ENCODE data around the gene ZNF513.
"Not testable (repeated sequence)": the region's sequence is repeated elsewhere in the genome, so short reads cannot be mapped to it uniquely, and the experiment has no call there.

ZNF513 gene

DNA sequence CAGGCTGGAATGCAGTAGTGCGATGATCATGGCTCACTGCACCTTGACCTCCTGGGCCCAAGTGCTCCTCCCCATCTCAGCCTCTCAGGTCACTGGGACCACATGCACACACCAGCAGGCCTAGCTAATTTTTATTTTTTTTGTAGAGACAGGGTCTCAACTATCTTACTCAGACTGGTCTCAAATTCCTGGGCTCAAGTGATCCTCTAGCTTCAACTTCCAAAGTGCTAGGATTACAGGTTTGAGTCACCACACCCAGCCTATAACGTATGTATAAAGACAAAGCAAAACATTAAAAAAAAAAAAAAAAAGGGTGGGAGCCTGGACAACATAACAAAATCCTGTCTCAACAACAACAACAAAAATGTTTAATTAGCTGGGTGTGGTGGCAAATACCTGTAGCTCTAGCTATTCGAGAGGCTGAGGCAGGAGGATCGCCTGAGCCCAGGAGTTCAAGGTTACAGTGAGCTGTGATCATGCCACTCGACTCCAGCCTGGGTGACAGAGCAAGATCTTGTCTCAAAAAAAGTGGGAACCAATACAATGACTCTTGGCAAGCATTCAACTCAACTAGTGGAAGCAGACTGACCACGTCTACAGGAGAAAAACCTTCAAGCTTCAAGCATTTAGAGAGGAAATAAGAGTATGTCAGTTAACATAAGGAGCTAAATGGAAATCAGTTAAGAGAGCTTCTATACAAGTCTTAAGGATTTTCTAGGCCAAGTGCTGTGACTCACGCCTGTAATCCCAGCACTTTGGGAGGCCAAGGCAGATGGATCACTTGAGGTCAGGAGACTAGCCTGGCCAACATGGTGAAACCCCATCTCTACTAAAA is 26.6 kb downstream of the ZNF513 start:
- DNase-seq (ENCODE audit: low read depth), result no peak
- H3K4me3 ChIP-seq (ENCODE audit: low read depth, low read length), result no peak overlapping the region
- TF ChIP-seq, protein P1, sequence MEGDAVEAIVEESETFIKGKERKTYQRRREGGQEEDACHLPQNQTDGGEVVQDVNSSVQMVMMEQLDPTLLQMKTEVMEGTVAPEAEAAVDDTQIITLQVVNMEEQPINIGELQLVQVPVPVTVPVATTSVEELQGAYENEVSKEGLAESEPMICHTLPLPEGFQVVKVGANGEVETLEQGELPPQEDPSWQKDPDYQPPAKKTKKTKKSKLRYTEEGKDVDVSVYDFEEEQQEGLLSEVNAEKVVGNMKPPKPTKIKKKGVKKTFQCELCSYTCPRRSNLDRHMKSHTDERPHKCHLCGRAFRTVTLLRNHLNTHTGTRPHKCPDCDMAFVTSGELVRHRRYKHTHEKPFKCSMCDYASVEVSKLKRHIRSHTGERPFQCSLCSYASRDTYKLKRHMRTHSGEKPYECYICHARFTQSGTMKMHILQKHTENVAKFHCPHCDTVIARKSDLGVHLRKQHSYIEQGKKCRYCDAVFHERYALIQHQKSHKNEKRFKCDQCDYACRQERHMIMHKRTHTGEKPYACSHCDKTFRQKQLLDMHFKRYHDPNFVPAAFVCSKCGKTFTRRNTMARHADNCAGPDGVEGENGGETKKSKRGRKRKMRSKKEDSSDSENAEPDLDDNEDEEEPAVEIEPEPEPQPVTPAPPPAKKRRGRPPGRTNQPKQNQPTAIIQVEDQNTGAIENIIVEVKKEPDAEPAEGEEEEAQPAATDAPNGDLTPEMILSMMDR (IDR thresholded peaks at IDR 0.05; ENCODE audit: low read depth, low read length, missing control alignments), result no peak

DNA sequence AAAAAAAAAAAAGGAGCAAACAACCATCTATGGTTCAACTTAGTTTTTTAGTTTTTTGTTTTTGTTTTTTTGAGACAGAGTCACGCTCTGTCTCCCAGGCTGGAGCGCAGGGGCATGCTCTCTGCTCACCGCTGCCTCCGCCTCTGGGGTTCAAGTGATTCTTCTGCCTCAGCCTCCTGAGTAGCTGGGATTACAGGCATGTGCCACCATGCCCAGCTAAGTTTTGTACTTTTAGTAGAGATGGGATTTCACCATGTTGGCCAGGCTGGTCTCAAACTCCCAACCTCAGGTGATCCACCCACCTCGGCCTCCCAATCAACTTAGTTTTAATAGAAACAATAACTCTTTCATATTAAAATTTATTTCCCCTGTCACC is 27.2 kb downstream of the ZNF513 start:
- not testable (repeated sequence) for H3K4me3 ChIP-seq (ENCODE audit: low read depth, low read length); DNase-seq (ENCODE audit: low read depth)

DNA sequence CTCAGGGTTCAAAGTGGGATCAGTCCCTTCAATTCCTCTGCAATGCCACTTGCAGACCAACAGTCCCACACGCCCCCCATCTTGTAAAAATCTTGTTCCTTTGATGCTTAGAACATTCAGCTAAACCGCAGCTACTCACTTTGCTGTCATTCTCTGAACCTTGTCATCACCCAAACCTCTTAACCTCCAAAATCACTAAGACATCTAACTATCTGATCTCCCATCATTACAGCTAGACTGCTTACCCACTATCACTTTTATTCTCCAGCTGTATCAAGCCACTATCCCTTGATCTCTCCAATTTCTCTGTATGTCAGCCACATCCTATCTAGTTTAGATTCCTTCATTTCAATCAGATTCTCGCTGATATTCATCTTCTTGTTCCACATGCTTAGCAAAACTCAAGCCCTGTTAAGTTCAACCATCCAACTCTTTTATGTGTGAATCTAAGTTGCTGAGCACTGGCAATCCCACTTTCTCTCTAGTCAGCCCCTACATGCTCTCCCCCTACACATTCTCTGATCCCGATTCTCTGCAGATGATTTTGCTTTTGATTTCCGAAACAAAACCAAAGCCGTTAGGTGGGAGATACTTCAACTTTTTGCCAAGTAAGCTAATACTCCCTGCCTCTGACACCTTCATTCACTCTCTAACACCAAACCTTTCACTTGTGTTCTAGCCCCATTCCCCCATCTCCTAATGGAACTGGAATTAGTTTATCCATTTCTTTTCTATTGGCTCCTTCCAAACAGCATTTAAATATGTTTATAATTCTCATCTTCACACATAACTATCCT is 28.5 kb downstream of the ZNF513 start:
- no peak for DNase-seq (ENCODE audit: low read depth)
- no peak overlapping the region for H3K4me3 ChIP-seq (ENCODE audit: low read depth, low read length)
- TF ChIP-seq, protein P1 (IDR thresholded peaks at IDR 0.05; ENCODE audit: low read depth, low read length, missing control alignments), result no peak

DNA sequence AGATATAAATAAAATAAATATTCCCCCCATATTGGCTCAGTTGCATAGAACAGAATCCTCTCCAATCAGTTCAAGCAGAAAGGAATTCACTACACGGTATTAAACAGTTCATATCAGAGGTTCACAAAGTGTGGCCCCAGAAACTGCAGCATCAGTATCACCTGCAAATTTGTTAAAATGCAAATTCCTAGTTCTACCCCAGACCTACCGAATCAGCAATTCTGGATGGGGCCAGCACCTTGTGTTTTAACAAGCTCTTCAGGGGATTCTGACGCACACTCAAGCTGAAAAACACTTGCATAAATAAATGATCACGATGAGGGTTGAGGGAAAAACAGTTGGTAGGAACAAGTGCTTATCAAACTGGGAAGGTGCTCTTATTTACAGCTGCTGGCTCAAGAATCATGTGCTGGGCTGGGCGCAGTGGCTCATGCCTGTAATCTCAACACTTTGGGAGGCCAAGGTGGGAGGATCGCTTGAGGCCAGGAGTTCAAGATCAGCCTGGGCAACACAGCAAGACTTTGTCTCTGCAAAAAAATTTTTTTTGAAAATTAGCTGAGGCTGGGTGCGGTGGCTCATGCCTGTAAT is 30.3 kb downstream of the ZNF513 start:
- TF ChIP-seq, protein P1 (IDR thresholded peaks at IDR 0.05; ENCODE audit: low read depth, low read length, missing control alignments), result no peak

DNA sequence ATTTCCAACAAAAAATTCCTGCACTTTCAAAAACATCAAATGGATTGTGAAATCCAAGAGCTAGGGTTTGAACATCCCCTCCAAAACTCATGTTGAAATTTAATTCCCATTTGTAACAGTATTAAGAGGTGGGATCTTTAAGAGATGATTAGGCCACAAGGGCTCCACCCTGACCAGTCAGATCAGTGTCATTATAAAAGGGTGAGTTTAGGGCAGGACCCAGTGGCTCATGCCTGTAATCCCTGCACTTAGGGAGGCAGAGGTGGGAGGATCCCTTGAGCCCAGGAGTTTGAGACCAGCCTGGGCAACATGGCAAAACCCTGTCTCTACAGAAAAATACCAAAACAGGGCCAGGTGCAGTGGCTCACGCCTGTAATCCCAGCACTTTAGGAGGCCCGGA is 32.9 kb downstream of the ZNF513 start:
- no peak for DNase-seq (ENCODE audit: low read depth)
- TF ChIP-seq, protein P1 (IDR thresholded peaks at IDR 0.05; ENCODE audit: low read depth, low read length, missing control alignments), result no peak
- H3K4me3 ChIP-seq (ENCODE audit: low read depth, low read length), result no peak overlapping the region

More for the DNA sequence above, 30.3 kb downstream of the ZNF513 start:
- no peak overlapping the region for H3K4me3 ChIP-seq (ENCODE audit: low read depth, low read length)
- DNase-seq (ENCODE audit: low read depth), result no peak

DNA sequence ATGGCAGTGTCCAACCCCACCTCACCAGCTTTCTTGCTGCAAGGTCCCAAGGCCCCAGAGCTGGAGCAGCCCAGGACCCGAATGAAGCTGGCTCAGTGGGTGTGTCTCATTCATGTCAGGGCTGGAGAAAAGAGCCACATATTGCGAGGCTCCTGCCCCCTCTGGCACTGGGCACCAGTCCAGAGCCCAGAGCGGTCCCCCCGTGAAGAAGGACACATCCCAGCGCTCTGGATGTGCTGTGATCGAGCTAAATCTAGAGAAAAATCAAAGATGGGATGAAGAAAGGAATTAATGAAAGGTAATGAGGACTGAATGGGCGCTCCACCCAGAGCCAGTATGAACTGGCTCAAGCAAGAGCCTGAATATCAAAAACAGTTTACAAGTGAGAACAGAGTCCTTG is 44.4 kb downstream of the ZNF513 start:
- no peak overlapping the region for H3K4me3 ChIP-seq (ENCODE audit: low read depth, low read length)
- TF ChIP-seq, protein P1 (IDR thresholded peaks at IDR 0.05; ENCODE audit: low read depth, low read length, missing control alignments), result no peak
- DNase-seq (ENCODE audit: low read depth), result no peak

DNA sequence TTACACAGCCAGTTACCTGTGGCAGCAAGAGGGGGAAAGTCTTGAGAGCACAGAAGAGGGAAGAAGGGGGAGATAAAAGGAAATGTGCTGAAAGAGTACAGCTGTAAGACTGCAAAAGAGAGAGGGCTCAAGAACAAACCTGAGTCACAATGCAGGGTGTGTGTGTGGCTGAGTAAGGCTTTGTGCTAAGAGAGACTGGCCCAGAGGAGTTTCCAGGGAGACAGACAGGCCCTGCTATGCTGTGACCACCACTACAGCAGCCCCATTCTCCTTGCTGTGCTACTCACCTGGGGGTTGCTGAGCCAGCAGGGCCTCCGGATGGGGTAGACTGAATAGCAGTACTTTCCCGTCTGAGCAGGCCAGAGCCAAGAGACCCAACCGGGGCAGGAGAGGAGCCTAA is 45.2 kb downstream of the ZNF513 start:
- H3K4me3 ChIP-seq (ENCODE audit: low read depth, low read length), result no peak overlapping the region
- TF ChIP-seq, protein P1 (IDR thresholded peaks at IDR 0.05; ENCODE audit: low read depth, low read length, missing control alignments), result no peak
- DNase-seq (ENCODE audit: low read depth), result no peak

Data from GM12864 (cell line).